DMS 273 treated with DMSO at 0.1 percent for 48 hours (cell line): ENCODE measurements around the gene EIF3K.

Experiments used
- DNase-seq: peaks from one replicate; lab custom pipeline; 2025; lab: John Stamatoyannopoulos, UW

Gene EIF3K

DNA sequence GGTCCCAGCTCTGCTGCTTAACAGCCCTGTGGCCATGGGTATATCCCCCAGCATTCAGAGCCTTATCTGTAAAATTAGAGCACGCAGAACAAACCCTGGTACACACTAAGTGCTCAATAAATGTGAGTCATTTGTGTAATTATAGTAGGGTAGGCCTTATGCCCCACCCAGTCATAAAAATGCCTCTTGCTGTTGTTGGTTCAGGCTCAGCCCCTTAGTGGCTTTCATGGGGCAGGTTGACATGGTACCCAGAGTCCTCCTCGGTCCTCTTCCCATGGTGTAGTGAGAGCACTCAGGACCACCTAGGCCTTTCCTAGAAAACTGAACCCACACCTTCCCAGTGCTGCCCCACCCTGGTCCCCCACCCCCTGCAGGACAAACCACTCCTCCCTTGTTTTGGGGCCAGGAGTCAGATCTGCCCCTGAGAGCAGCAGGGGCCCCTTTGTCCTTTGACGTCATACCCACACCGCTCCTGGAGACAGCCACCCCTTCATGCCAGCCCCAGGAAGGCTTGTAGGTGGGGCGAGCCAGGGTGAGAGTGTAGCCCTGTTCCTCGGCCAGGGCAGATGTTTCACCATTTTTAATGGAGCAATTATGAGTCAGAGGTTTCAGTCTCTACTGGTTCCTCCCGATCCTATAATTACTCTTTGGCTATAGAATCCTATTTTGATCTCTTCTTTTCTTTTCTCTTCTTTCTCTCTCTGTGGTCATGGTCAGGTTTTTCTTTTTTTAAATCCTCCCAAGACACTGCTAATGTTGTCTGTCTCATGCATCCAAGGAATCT, 65.3 kb downstream of the EIF3K start:
- peak; percentile 87 for DNase-seq

- DNase-seq = no peak
Observed at GRCh38 chr19:38684862-38685665, 66.1 kb downstream of the EIF3K start.

- peak; percentile 81 for DNase-seq
Observed at GRCh38 chr19:38685666-38686529, 66.9 kb downstream of the EIF3K start.

DNA sequence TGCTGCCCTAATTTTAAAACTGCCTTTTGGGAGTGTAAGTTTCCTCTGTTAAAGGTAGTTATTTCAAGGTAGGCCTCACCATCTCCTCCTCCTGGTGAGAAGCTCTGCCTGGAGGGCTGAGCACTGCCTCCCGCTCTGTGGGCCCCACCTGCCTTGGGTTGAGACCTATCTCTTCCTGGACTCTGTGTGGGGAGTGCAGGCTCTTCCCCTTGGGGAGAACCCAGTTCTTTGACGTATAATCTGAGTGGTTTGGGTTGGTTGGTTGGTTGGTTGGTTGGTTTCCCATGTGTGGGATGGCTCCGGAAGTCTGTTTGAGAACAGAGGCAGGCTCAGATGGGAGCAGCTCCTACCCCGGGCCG, 67.5 kb downstream of the EIF3K start:
- no peak for DNase-seq
